HG03565 (cell line): Measurements from ENCODE around the gene OR2AT4.
"Not testable (repeated sequence)": the region's sequence is repeated elsewhere in the genome, so short reads cannot be mapped to it uniquely, and the experiment has no call there.

Source experiments
- ATAC-seq: cut with Tn5 transposase; IDR thresholded peaks from one replicate; pipeline ENCODE4 v1.9.1; 2021; ENCODE audit warnings: mild to moderate bottlenecking, moderate library complexity; ENCODE audit not compliant: unreplicated experiment

Gene OR2AT4

DNA sequence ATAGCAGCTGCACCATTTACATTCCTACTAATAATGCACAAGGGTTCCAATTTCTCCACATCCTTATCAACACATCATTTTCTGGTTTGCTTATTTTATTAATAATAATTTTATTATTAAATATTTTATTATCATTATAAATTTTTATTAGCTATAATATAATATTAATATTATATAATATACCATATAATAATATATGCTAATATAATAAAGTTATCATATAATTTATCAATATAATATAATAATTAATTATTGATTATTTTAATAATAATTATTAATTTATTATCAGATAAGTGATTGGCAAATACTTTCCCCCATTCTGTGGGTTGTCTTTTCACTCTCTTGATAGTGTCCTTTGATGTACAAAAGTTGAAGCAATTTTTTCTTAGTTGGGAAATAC, 27.7 kb downstream of the OR2AT4 start:
- ATAC-seq: no peak

DNA sequence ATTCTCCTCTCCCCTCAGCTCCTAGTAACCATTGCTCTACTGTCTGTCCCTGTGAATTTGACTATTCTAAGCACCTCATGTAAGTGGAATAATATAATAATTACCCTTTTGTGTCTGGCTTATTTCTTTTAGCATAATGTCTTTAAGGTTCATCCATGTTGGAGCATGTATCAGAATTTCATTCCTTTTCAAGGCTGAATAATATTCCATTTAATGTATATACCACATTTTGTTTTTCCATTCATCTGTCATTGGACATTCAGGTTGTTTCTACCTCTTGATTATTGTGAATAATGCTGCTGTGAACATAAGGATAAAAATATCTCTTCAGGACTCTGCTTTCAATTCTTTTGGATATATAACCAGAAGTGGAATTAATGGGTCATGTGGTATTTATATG, 28.1 kb downstream of the OR2AT4 start:
- ATAC-seq: no peak

DNA sequence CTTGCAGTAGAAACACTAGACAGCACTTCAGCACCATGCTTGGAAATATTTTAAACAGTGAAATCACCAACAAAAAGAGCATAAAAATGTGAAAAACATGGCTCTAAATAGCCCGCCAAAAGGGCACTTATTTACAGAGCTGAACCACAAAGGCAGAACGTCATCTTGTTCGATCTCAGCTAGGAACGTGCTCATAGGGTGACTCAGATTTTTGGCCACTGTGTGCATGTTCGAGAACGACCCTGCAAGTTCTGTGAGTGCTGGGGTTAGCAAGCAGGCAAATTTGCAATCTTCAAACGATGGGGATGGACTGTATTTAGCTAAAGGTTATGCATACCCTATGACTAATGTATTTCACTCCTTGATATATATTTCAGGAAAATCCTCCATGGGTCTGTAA, 30.6 kb downstream of the OR2AT4 start:
- no peak for ATAC-seq

DNA sequence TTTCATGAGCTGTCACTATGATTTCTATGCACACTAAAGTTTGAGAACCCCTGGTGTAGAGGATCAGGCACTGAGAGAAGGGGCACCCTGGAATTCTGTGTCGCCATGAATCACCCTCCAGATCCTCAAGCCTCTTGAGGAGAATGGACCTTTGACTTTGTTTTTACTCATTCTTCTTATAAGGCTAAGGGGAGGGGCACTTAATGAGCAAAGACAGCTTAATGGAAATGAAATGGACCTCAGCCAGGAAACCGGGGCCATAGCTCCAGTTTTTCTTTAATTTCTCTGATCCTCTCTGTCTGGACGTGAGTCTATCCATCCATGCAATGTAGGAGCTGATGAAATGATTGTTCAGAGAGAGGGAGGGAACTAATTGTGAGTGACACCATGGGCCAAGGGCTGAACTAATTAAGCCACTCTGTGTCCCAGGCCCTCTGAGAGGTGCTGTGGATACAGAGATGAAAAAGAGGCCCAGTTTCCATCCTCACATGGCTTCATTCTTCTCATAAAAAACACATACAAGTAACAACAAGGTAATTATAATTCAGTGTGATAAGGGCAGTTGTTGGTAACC, 32.8 kb downstream of the OR2AT4 start:
- no peak for ATAC-seq

DNA sequence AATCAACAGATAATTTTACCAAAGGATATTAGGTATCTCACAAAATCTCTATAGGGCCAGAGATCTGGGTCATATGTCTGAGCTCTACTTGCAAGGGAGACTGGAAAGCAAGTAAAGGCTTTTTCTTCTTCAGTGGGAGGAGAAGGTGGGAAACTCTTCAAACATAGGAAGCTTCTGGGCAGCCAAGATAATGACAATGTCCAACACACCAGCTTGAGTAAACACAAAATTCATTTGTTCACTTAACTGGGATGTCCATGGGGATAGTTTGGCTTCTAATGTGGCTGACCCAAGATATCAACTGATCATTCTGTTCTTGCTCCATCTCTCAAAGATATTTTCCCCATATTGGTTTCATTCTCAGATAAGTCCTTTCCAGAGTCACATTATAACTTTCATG, 37.4 kb downstream of the OR2AT4 start:
- ATAC-seq: no peak

DNA sequence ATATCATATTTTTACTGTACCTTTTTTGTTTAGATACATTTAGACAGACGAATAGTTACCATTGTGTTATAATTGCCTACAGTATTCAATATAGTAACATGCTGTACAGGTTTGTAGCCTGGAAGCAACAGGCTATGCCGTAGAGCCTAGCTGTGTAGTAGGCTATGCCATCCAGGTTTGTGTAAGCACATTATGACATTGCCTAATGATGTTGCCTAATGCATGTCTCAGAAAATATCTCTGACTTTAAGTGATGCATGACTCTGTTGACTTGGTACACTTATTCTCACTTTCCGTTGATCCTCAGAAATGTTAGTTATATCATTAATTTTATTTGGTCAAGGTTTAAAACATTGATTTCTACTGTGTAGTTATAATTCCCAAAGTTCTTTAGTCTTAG, 39.9 kb downstream of the OR2AT4 start:
- no peak for ATAC-seq

DNA sequence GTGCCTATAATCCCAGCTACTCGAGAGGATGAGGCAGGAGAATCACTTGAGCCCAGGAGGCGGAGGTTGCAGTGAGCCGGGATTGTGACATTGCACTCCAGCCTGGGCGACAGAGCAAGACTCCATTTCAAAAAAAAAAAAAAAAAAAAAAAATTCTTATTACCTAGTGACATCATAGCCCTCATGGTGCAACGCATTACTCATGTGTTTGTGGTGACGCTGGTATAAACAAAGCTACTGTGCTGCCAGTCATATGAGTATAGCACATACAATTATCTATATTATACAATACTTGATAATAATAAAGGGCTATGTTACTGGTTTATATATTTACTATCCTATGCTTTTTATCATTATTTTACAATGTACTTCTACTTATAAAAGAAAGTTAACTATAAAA, 41.2 kb downstream of the OR2AT4 start:
- ATAC-seq: no peak

DNA sequence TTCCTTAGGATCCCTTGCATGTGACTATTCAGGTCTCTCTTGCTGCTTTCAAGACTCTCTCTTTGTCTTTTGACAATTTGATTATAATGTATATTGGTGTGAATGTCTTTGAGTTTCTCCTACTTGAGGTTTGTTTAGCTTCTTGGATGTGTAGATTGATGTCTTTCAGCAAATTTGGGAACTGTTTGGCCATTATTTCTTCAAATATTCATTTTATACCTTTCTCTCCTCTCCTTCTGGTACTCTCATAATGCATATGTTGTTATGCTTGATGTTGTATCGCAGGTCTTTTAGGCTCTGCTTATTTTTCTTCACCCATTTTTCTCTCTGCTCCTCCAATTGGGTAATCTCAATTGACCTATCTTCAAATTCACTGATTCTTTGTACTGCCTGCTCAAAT, 44.2 kb downstream of the OR2AT4 start:
- no peak for ATAC-seq

DNA sequence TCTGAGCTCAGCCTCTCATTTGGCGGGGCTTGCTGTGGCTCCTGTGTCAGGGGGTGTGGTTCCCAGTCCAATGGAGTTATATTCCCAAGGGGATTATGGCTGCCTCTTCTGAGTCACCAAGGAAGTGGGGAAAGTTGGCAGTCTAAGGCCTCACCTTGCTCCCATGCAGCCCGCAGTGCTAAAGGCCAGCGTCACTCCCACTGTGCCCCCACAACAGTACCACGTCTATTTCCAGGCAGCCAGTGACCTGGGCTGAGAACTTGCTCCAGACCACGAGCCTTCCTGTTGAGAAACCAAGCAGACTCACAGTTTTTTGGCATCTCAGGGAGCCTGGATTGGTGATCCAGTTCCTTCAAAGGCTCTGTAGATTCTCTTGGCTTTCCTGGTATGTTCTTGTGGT, 45.6 kb downstream of the OR2AT4 start:
- no peak for ATAC-seq

DNA sequence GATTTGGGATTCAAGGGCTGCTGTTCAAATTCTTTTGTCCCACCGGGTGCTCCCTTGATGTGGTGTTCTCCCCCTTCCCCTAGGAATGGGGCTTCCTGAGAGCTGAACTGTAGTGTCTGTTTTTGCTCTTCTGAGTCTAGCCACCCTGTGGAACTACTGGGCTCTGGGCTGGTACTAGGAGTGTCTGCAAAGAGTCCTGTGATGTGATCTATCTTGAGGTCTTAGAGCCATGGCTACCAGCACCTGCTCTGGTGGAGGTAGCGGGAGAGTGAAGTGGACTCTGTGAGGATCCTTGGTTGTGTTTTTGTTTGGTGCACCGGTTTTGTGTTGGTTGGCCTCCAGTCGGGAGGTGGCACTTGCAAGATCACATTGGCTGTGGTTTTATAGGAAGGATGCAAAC, 46.2 kb downstream of the OR2AT4 start:
- ATAC-seq: no peak

DNA sequence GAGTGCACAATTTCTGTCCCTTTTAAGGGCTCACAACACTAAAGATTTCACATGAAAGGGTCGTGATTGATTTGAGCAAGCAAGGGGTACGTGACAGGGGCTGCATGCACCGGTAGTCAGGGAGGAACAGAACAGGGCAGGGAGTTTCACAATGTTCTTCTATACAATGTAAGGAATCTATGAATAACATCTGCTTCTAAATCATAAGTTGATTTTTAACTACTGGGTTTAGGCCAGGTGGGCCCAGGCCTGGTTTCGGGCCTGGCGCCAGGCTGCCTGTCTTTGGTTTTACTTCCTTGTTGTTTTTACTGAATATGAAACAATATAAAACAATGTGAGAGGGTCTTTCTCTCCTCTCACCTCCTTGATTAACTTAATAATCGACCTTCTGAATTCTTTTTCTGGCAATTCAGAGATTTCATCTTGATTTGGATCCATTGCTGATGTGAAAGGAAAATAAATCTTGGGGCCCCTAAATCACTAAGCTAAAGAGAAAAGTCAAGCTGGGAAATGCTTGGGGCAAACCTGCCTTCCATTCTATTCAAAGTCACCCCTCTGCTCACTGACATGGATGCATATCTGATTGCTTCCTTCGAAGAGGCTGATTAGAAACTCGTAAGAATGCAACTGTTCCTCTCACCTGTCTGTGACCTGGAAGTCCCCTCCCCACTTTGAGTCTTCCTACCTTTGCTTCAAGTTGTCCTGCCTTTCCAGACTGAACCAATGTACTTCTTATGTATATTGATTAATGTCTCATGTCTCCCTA, 47.0 kb downstream of the OR2AT4 start:
- not testable (repeated sequence) for ATAC-seq

DNA sequence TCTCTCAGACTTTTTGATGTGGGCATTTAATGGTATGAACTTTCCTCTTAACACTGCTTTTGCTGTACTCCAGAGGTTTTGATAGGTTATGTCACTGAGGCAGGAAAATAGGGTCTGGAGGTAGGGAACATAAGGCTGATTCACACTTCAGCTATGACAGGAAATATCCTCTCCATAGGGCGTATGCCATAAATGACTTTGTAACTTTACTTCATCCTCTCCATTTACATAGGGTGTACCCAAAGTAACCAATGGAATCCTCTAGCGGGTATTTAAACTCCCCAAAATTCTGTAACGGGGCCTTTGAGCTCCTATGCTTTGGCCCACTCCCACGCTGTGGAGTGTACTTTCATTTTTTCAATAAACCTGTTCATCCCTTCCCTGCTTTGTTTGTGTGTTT, 49.5 kb downstream of the OR2AT4 start:
- no peak for ATAC-seq

DNA sequence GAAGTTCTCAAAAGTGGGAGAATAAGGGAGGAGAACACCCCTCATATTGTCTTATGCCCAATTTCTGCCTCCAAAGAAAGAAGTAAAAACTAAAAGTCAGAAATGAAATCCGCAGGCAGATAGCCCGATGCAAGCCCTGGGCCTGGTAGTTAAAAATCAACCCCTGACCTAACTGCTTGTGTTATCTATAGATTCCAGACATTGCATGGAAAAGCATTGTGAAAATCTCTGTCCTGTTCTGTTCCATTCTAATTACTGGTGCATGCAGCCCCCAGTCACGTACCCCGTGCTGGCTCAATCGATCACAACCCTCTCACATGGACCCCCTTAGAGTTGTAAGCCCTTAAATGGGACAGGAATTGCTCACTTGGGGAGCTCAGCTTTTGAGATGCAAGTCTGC, 50.0 kb downstream of the OR2AT4 start:
- not testable (repeated sequence) for ATAC-seq

DNA sequence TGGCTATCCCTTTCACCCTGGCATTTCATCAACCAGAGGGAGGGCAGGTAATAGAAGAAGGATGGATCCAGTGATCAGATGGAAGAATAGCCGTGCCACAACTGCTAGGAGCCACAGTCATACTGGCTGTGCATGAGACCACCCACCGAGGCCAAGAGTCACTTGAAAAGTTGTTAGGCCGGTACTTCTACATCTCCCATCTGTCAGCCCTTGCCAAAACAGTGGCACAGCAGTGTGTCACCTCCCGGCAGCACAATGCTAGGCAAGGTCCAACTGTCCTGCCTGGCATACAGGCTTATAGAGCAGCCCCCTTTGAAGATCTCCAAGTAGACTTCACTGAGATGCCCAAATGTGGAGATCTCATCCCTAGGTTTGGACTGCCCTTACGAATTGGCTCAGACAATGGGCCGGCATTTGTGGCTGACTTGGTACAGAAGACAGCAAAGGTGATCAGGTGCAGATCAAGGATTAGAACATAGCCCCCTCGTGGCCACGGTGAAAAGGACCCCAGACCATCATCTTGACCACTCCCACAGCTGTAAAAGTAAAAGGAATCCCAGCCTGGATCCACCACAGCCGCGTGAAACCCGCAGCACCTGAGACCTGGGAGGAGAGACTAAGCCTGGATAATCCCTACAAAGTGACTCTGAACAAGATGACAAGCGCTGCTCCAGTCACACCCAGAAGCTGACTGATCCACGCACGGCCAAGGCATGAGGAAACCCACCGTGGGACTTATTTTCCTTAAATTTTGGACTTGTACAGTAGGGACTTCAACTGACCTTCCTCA, 52.1 kb downstream of the OR2AT4 start:
- not testable (repeated sequence) for ATAC-seq

DNA sequence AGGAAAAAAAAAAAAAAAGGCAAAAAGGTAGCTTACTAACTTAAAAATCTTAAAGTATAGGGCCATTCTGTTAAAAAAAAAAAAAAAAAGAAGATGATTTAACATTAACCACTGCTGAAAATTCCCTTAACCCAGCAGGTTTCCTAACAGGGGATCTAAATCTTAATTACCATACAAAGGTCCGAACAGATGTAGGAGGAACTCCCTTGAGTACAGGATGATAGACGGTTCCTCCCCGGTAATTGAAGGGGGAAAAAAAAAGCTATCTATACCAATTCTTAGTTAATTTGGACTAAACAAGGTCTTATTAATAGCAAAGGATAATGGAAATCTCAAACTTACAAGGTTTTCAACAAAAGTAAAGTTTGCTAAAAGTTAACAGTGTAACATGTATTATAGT, 54.9 kb downstream of the OR2AT4 start:
- ATAC-seq: not testable (repeated sequence)

DNA sequence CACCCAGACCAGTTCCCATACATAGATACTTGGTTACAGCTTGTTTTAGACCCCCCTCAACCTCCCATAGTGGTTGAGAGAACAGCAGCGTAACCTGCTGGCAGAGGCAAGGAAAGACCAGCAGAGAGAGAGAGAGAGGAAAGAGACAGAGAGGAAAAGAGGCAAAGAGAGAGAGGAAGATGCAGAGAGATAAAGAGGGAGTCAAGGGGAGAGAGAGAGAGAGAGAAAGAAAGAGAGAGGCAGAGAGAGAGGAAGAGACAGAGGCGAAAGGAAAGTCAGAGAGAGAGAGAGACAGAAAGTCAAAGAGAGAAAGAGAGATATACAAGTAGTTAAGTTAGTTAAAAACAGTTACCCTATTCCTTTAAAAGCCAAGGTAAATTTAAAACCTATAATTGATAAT, 55.4 kb downstream of the OR2AT4 start:
- no peak for ATAC-seq

DNA sequence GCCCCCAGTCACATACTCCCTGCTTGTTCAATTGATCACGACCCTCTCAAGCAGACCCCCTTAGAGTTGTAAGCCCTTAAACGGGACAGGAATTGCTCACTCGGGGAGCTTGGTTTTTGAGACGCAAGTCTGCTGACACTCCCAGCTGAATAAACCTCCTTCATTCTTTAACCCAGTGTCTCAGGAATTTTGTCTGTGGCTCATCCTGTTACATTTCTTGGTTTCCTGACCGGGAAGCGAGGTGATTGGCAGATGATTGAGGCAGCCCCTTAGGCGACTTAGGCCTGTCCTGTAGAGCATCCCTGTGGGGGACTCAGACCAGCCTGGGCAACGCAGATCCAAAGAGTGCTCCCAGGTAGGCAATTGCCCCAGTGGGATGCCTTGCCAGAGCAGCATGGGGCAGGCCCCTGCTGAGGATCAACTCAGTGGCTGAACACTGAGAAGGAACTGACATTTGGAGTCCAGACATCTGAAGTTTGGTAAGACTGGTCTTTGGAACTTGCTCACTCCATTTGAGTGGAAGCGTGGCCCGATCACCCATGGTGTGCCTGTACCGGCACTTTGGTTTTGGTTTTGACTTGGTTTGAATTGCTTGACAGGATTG, 56.4 kb downstream of the OR2AT4 start:
- no peak for ATAC-seq

DNA sequence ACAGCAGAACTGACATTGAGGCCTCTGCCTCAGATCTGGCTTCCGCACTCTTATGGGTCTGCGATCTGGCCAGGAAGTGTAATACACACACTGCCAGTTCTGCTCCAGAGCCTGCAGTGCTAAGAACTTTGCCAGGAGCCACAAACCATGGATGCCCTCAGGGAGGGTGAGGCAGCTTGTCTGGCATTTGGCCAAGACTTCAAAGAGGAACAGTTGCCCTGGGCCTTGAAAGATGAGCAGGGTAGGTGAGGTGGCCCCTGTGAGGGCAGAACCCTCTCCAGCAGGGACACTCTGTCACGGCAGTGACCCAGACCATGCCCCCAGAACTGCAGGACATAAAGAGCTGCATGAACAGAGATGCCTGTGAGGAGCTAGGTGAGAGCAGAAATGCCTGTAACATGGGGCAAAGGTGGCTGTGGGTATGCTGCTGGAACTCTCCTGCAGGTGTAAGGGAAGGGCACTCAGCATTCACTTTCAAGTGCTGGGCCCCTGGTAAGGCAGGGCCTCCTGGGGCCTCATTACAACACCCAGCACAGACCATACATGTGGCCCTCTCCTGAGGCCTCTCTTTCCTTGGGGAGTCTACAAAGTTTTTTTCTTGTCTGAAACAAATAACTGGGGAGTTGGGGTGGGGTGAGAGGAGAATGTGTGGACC, 60.6 kb downstream of the OR2AT4 start:
- ATAC-seq: no peak

DNA sequence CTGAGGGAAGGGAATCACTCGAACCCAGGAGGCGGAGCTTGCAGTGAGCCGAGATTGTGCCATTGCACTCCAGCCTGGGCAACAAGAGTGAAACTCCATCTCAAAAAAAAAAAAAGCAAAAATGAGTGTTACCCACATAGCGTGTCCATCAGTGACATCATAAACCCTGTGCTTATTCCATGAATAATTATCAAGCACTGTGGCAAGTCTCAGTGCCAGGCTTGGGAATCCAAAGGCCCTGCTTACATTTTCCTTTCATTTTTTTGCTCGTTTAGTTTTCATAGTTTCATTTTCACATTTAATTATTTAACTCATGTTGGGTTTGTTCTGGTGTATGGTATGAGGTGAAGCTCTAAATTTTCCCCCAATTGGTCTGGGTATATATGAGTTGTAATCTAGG, 61.4 kb downstream of the OR2AT4 start:
- no peak for ATAC-seq

DNA sequence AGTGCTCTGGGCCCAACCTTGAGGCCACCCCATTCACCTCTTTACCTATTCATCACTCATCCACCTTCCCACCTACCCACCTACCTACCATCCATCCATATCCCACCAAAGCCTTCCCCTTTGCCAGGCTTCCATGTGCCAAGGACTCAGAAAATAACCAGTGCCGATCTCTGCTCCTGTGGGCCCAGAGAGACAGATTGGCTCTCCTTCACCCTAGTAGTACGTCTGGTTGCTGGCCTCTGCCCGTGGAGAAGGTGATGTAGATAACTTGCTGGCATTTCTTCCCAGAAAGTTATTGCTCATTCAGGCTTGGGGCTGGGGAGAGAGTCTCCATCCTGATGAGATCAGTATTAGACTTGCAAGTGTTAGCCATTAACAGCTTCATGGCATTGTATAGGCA, 62.8 kb downstream of the OR2AT4 start:
- no peak for ATAC-seq

DNA sequence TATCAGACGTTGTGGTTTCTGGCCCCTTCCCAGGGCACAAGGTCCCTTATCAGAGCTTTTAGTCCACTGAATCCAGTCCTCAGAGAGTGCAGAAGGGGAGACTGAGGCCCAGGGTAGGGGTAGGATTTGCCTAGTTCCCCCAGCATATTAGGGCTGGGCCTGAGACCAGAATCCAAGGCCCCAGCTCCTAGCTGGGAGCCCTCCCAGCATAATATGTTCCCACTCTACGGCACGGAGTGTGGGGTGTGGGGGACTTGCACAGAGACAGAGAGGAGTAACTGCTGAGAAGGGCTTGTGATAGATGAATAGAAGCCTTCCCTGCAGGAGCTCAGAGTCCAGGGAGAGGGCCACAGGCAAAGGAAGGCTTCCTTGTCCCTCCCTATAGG, 64.1 kb downstream of the OR2AT4 start:
- ATAC-seq: no peak
